Gastroesophageal sphincter (tissue), 3 donors: ENCODE results near the gene DCAF16.

ENCODE experiments used
- CTCF ChIP-seq, 4 experiments: fragments of 200-600 bp in 2 of 4; fragments of 450-650 bp in 2 of 4; sonication (generic) in 1 of 4; IDR thresholded peaks; one replicate each; pipeline ENCODE4 v1.5.1; 2017 to 2019; ENCODE audit warnings: antibody characterized with exemption in 4 of 4, mild to moderate bottlenecking in 2 of 4, moderate library complexity in 2 of 4
- EP300 ChIP-seq: sonication (generic); formaldehyde crosslinking; IDR thresholded peaks from one replicate; pipeline ENCODE4 v1.6.1; 2017; ENCODE audit warnings: antibody characterized with exemption, mild to moderate bottlenecking
- POLR2A ChIP-seq, 2 donors: fragments of 450-650 bp; IDR thresholded peaks; one replicate each; pipeline ENCODE4 v1.6.1; 2017; ENCODE audit warnings: antibody characterized with exemption in 2 of 2, mild to moderate bottlenecking in 2 of 2, moderate library complexity in 1 of 2
- POLR2AphosphoS5 ChIP-seq: sonication (generic); formaldehyde crosslinking; IDR thresholded peaks from one replicate; pipeline ENCODE4 v1.6.1; 2017; ENCODE audit warnings: antibody characterized with exemption

GRCh38 chr4:17787315-17787714 lies 23.2 kb downstream of the DCAF16 start:
- no peak for TF ChIP-seq CTCF (IDR thresholded peaks at IDR 0.05)
- no peak for TF ChIP-seq POLR2A (IDR thresholded peaks at IDR 0.05)
- TF ChIP-seq POLR2AphosphoS5 = no peak
- no peak for TF ChIP-seq EP300
